NB4 (cell line): Measurements from ENCODE around the gene SELPLG.

ENCODE experiments used
- MYC ChIP-seq: IDR thresholded peaks from 2 replicates; pipeline ENCODE4 v1.6.1; 2011; ENCODE audit warnings: low read depth, low read length
- TF ChIP-seq, protein P1 (sequence below): IDR thresholded peaks from one replicate; pipeline ENCODE4 v1.5.1; 2012; ENCODE audit warnings: low read depth, low read length

GRCh38 chr12:108672054-108672453, 38.4 kb upstream of the SELPLG start:
- TF ChIP-seq, protein P1, sequence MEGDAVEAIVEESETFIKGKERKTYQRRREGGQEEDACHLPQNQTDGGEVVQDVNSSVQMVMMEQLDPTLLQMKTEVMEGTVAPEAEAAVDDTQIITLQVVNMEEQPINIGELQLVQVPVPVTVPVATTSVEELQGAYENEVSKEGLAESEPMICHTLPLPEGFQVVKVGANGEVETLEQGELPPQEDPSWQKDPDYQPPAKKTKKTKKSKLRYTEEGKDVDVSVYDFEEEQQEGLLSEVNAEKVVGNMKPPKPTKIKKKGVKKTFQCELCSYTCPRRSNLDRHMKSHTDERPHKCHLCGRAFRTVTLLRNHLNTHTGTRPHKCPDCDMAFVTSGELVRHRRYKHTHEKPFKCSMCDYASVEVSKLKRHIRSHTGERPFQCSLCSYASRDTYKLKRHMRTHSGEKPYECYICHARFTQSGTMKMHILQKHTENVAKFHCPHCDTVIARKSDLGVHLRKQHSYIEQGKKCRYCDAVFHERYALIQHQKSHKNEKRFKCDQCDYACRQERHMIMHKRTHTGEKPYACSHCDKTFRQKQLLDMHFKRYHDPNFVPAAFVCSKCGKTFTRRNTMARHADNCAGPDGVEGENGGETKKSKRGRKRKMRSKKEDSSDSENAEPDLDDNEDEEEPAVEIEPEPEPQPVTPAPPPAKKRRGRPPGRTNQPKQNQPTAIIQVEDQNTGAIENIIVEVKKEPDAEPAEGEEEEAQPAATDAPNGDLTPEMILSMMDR: no peak
- TF ChIP-seq MYC: no peak
